Measurements from ENCODE around the gene PTPRG.

Gene PTPRG

DNA sequence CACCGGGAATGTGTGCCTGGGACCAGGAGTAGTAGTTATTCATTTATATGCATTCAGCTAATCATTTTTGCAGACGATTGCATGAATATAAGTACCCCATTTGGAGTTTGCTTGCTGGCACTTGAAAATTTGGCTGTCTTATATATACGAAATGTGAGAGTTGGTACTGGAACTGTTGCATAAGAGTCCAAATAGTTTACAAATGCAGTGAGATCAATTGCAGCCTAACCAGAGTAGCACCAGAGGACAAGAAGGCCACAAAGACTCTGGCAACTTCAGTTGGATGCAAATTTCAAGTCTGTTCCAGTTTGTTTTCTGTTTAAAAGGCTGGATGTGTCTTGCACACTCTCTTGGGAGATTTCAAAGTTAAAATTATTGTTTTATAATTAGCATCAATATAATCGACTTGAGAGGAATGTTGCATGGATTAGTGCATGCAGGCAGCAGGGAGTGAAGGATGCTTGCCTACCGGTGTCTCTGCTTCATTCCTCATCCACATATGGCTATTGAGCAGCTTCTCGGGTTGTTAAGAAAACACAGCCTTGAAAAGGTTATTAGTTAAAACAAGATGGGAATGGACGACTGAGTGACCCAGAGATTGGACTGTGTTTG, 213.0 kb downstream of the PTPRG start:
- no peak for DNase-seq

DNA sequence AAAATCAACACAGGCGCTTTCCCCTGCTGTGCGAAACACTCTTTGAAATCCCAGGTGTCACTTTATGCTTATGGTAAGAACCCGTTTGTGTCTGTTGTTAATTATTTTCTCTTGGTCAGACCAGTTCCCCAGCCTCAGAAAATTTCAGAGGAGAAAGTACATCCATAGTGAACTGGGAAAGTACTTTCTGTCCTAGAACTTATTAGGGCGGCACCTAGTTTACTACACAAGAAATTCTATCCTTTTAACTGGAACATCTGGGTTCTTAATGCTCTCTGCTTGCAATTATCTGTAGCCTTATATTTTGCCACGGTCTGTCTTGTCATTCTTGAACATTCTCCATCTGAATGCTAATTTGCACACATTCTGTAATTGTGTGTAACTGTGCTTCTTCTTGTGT, 215.0 kb downstream of the PTPRG start:
- no peak for DNase-seq

DNA sequence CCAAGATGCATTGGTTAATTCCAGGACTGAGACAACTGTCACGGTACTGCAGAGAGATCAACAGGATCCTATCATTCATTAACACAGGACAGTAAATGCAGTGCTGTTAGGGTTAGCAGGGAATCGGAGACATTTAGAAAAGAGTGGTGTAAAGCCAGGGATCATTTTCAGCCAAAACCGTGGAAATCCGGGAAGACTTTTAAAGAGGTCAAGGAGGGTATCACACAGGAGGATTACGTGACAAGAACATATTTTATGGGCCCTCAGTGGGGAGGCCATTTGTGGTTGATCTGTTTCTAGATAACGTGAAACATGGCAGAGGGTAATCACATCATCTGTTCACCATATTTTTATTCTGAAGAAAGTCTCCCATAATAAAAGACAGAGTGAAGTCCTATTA, 216.1 kb downstream of the PTPRG start:
- DNase-seq, result no peak

DNA sequence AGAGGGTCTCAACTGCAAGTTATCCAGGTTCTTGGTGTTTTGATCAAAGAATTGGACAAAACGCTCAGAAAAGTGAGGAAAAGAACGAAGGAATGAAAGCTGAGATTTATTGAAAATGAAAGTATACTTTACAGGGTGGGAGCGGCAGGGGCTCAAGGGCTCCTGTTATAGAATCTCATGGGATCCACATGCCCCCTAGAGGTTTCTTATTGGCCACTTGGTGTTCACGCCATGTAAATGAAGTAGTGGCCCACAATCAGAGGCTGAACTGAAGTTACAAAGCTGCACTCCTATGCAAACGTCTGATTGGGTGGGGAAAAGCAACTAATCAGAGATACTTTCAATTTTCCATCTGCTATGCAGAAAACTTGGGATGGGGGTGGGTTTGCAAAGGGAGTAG, 216.7 kb downstream of the PTPRG start:
- no peak for DNase-seq

DNA sequence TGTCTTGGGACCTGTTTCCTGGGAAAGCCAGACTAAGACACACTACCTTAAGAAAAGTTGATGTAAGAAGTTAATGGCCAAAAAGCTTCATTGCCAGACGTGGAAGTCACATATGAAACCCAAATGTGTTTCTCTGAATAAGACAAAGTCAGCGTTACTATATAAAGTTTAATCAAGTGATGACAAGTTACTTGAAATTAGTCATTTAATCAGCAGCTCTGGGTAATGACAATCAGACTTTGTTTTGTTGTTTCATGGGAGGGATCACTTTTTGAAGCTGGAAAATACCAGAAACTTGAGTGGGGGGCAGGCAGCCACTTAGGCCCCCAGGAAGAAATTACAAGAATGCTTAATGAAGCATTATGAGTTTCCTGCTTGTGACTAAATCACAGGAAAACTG, 218.6 kb downstream of the PTPRG start:
- DNase-seq, result no peak

DNA sequence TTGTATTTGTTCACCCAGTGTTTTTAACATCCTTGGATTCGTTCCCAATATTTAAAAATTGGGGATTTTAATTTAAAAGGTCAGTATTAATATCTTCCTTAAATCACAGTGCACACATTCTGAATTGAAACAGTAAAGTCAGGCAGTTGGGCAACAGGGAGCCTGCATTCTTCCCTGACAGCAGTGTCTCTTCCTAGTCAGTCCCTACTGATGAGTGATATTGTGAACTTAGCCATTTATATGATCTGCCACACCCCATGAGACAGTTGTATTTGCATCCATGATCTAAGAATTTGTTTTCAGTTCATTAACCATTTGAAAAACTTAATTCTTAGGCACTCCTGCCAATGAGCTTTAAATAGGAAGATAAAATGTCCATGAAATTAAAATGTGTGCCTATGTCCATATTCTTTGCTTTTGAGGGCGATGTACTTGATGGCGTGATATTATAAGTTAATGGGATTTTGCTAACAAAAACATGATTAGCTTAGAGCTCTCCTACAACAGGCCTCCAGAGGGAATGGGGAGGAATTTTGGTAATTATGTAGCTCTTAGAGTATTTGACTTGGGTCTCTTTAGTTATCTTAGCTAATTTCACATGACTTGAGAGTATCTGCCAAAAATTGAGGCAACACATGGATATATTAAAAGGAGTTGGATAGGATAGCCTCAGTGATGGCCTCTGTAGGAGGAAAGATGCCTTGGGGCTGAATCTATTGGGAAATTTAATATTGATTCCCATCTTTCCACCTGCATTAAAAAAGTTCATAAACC, 219.3 kb downstream of the PTPRG start:
- no peak for DNase-seq

DNA sequence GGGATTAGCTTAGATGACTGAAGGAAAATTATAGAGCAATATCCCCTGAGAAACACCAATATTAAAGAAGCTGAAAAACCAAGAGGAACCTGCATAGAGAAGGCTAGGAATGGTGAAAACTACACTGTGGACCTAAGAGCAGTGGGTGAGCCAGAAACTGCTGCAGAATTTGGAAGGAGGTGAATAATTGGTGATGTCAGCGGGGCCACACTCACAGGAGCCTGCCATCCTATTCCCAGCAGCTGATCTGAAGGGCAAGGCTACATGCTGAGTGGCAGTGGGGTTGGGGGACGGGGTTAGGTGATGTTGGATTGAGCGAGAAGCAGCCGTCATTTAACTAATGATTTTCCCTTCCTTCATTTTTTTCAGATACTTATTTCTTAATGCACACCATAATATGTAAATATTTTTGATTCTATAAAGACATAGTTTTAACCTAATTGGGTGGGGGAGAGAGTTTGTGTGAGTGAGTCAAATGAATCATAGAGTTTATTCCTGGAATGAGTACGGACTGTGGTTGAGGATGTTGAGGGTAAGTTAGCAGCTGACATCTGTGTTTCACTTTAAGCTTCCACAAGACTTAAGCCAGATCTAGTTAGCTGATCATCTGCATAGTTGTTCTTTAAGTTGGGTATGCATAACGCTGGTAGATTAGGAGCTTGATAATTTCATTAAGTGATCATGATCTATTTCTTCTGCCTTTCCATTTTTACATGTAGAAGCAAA, 222.8 kb downstream of the PTPRG start:
- DNase-seq, result no peak

DNA sequence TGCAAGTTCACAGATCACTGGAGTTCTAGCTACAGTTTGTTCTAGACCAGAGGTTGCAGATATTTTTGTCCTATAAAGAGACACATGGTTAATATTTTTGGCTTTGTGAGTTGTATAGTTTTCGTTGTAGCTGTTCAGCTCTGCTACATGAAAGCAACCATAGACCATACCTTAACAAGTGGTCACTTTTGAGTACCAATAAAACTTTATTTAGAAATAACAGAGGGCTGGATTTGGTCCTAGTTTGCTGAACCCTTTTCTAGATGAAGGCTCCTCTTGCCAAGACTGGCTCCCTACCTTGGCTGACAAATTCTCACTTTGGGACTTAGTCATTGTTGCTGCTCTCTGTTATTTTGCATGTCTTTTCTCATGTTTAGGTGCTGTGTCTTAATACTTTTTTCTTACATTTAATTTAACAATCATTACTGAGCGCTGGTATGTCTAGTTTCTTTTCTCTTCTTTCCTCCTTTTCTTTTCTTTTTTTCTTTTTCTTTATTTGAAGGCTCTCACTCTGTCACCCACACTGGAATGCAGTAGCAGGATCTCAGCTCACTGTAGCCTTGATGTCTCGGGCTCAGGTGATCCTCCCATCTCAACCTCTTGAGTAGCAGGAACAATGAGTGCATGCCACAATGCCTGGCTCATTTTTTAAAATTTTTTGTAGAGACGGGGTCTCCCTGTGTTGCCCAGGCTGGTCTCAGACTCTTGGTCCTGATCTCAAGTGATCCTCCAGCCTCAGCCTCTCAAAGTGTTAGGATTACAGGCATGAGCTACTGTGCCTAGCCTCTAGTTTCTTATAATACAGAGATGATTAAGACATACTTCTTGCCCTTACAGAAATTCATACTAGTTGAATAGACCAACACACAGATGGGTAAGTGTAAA, 227.5 kb downstream of the PTPRG start:
- no peak for DNase-seq

DNA sequence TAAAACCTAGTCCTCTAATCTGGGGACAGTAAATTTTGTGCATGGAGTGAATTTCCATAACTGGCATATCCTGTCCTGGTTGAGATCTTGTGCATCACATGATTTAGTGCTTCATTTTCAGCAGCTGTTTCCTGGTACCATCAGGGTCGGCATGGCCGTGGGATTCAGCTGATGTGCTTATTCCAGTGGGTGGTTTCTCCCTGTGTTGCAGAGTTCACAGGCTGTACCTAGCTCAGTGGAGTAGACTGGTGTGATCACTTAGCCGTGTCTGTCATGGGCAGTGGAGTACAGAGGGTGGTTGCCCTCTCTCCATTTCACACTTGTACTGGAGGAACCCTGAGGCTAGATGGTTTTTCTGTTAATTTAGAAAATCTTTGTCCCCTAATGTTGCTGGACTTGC, 228.5 kb downstream of the PTPRG start:
- DNase-seq, result no peak

DNA sequence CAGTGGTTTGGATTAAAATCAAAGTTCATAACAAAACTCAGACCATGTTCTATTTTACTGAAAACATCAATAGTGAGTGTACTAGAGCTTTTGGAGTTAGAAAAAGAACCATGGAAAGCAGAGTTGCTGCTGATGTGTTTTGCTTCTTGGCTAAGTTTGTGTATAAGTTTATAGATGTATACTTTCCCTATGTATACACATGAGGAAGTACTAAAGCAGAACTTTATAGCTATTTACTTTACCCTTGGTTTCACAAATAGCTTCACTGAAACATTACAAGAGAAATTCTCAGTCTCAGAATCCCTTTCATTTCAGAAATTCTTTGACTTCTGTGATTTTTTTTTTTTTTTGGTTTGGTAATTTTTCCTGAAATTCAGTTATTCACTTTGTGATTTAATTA, 229.0 kb downstream of the PTPRG start:
- DNase-seq, result no peak

DNA sequence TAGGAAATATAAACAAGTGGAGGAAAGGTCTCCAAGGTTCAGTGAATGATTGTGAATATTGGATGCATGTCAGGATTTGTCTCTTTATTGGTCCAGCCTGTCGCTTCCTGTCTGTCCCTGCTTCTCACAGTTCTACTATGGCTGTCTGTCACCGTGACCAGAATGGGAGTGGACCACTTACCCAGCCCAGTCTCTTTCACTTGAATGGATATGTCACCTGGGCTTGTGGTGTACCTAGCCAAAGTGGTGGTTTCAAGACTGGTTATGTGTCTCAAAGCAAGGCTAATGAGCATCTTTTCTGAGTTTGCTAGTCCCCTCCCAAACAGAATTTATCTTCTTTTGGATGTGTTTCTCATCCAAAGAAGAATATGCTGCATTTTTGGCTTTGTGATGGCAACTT, 231.7 kb downstream of the PTPRG start:
- no peak for DNase-seq

DNA sequence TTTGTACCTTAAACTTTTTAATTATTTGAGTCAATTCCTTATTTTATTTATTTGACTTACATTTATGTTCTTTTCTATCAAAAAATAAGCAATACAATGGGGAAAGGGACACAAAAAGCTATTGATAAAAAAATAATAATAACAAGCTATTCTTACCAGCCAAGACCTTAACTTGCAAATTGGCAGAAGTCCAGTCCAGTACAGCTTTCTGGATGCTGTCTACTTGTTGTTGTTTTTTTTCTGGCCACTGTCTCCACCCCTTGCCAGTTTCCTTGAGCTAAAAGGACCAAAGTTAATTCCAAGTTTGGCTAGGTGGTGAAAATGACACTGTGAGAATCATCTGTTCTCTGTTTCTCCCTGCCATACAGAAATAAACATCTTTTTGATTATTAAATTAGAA, 232.2 kb downstream of the PTPRG start:
- DNase-seq, result no peak

DNA sequence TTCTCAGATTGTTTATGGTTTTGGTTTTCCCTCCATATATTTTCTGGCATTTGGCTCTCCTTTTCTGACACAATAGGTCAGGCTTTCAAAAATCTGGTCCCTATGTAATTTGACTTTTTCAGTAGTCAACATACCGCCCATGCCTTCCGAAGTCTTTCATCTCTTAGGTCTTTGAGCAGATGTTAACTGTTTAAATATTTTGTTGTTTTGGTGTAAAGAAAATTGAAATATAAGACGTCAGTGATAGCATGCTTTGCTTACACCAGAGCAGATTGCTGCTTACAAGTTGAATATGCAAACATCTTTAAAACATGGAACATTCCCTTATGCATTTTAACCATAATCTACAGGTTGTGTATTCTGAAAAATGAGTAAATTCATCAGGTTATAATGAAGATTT, 233.0 kb downstream of the PTPRG start:
- no peak for DNase-seq

DNA sequence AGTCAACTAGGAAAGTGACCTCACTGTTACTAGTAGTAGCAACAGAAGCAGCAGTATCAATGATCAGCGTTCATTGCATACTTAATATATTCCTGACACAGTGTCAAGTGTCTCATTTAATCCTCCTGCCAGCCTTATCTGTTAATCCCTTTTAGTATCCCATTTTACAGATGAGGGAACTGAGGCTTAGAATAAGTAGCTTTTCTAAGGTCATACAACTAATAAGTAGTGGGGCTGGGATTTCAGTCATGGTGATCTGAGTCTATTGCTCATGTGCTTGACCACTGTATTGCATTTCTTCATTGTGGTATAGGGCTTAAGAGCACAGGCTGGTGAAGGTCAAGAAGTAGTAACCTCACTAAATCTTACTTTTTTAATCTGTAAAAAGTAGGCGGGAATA, 233.6 kb downstream of the PTPRG start:
- no peak for DNase-seq

DNA sequence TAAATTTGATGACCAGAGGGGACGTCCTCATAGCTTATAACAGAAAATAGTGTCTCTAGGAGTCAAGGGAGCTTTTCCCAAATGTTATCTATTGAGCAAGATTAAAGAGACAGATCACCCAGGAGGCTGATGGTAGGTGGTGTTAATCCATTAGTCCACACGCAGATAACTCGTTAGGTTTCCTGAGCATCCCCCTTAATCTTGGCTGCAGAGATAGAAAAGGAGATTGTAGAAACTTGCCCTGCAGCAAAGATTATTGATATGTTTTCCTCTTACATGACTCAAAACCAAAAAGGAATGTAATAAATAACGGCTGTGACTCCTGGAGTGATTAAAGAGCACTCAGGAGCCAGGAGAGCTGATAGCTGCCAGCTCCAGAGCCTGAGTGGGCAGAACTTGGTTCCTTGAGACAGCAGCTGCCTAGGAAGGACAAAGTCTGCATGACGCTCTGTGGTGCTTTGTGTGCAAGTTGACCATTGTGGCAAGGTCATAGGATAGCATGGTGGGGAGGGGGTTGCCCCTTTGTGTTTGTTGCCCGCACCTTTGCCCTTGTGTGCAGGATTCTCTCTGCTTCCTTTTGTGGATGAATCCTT, 234.8 kb downstream of the PTPRG start:
- DNase-seq, result no peak

DNA sequence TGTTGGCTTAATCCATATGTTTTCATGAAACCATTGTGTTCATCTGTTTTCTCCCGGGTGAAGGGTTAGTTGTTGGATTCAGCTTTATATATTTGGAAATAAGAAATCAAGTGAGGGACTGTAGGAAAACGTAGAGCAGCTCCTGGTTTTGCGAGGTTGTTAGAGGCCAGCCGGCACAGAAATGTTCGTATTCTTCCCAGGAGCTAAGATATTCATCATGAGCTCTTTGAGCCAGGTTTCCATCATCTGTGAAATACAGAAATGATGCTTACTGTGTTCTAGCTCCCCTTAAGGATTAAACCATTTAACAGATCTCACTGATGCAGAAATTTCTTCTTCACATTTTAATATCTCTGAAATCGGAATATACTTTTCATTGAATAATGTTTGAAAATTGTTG, 235.5 kb downstream of the PTPRG start:
- no peak for DNase-seq

DNA sequence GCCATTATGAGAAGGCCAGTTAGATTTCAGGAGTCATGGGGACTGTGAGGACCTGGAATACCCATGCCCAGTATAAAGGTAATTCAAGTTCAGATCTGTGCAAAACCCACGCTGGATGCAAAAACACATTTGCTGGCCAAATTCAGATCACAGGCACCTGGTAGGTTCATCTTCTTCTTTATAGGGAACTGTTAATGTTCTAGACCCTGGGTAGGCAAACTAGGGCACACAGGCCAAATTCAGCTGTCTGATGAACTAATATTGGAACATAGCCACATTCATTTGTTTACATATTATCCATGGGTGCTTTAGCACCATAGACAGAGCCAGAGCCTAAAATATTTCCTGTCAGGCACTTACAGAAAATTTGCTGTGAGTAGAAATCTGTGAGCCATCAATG, 241.4 kb downstream of the PTPRG start:
- no peak for DNase-seq

DNA sequence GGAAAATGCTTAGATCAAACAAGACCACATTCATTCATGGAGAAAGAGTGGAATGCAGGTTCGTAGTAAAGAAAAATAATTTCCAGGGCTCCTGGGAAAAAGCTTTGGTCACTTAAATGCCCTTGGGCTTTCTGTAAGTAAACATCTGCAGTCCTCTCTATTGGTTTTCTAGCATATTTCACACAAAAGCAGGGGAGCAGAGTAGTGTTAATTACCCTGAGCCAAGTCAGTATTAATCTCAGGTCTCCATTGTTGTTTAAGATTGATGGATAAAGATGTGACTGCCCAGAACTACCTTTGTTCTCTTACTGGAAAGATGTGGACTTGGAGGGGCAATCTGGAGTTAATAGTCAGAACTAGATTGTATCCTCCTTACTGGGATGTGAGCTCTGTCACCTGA, 242.6 kb downstream of the PTPRG start:
- DNase-seq, result no peak

DNA sequence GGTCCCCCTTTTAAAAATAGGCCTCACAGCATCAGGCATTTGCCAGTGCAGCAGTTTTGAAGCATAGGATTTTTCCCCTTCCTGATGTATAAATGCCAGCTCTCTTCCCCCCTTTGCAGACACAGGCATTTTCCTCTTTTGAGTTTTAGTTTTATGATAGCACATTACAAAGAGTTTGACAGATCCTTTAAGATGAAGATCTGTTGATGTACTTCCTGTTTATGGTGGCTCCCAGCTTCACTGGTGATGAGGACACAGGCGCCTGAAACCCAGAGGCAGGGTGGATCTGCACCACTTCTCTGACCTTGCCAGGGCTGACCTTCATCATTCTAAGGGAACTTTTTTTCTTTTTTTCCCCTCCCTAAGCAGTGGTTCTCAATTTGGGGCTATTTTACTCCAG, 243.4 kb downstream of the PTPRG start:
- DNase-seq, result no peak

DNA sequence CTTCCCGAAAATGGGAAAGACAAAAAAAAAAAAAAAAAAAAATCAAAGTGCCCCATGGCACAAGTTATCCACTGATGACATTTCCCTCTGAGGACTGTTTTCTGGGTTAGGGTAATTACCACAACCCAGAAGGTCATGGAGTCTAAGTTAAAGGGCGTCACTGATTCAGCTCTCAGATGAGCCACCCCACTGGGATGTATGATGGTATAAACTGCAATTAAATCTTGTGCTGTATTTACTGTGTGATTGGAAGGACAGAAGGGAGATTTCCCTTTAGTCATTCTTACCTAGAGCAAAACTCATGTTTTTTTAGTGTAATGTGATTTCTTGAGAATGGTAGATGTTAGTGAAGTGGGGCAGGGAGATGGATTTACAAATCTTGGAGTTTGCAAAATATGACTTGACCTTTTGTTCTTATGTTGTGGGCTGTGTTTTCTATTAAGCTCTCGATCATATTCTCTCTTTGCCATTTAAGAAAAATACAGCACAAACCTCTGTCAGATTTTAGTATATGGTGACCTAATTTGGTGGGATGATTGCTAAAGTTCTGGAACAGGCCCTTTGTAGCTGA, 244.2 kb downstream of the PTPRG start:
- no peak for DNase-seq

DNA sequence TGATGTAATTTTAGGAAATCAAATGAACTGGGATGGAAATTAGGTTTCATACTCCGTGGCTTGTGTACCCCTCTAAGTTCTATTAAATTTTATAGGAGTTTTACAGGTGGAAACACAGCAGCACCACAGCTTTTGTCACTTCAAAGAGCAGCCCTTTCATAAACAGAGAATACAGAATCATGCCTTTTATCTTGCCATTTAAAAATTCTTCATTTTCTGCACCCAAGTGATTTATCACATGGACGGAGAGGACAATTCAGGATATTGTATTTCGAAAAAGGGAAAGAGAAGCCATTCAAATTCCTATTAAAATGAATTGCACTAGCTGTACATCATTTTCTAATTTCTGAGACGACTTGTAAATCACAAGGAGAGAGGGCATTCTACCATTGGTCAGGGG, 245.4 kb downstream of the PTPRG start:
- DNase-seq, result no peak

DNA sequence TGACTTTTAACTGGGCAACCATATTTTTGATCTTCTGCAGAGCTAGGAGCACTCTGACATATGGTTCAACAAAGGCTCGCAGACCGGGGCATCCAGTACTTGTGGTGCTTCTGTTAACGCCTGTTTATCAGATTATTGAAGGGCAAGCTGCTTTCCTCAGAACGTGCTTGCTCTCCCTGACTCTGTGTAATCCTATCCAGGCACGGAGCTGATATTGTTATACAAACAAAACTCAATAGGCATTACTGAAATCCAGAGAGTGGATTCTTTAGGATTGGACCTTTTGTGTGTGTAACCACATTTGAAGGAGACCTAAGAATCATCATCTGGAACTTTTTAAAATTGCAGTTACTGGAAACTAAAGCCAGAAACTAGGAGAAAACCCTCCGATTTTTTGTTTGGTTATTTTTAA, 246.5 kb downstream of the PTPRG start:
- DNase-seq, result no peak

DNA sequence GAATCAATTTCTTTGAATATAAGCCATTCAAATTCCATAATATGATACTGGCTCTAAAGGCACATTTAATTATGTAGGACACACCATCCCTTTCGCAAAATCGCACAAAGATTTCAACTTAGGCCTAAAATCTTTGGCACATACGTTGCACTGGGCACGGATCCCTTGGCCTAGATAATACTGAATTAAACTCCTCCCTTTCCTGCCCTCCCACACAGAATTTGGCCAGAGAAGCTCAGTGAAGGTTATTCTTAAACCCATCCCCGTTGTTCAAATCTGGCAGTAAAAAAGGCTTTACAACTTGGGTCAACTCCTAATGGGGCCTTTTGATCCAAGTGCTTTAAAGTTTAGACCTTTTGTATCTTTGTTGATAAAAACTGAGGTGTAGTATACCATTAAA, 247.2 kb downstream of the PTPRG start:
- no peak for DNase-seq

All from CD4-positive, alpha-beta T cell treated with Interleukin-1 beta for 1 hour (primary cell).